ENCODE data around the gene OR4C16. TPM values are rescaled to one million over a fixed set of nuclear protein-coding genes. Genes with fewer than 3 reads are reported as not detected.

Gene OR4C16
- not detected for total RNA-seq
- polyA plus RNA-seq = not detected
- long read RNA-seq, donor 1 = 0 reads
- long read RNA-seq, donor 2 = 0 reads
- long read RNA-seq, donor 3 = 0 reads
- long read RNA-seq, donor 4 = 0 reads
- long read RNA-seq, donor 5 = 0 reads
- long read RNA-seq, donor 6 = 0 reads
- long read RNA-seq, donor 7 = 0 reads
- long read RNA-seq, donor 8 = 0 reads
- long read RNA-seq, donor 9 = 0 reads
- long read RNA-seq, donor 10 = 0 reads

- Histone ChIP-seq H3K27ac (no peak within 1 kb of the TSS), H3K36me3 (replicated peaks in 1 of 2) (no peaks in the 10 kb centered on the region), H3K27me3 (no peaks in the 10 kb centered on the region), H3K4me1 (replicated peaks in 1 of 2) (no peaks in the 10 kb centered on the region), H3K4me3 (no peak within 1 kb of the TSS), H3K9me3 (replicated peaks in 1 of 3) (peaks cover 0 to 8% (median 0%) of the 10 kb centered on the region in 3 donors)
- no peak for DNase-seq
- intact Hi-C loops (cut with DNase I) = no loop called here
- TF ChIP-seq POLR2A (IDR thresholded peaks at IDR 0.05) (no peak), CTCF (IDR thresholded peaks at IDR 0.05) (no peak)
- WGBS, 4 donors = 52 to 67% (median 62%) methylated on average over 3 of the region's 3 CpGs
Observed at GRCh38 chr11:55571828-55572227, at the start of gene OR4C16. TSS of gene OR4C16 (plus strand) at chr11:55572128. CDS start at chr11:55572128, 0 bp downstream.

GRCh38 chr11:55554169-55554568 is 17.8 kb upstream of the OR4C16 start, which contains the start of gene OR4C15:
TSS of gene OR4C15 (plus strand) at chr11:55554469. CDS start at chr11:55554469, 0 bp downstream.
- no peak for DNase-seq
- no peaks in the 10 kb centered on the region for H3K27me3 ChIP-seq
- H3K36me3 ChIP-seq (replicated peaks in 1 of 2) = no peaks in the 10 kb centered on the region
- TF ChIP-seq POLR2A (IDR thresholded peaks at IDR 0.05) = no peak
- no peak for TF ChIP-seq CTCF (IDR thresholded peaks at IDR 0.05)
- intact Hi-C loops (cut with DNase I) = no loop called here
- no peaks in the 10 kb centered on the region for H3K9me3 ChIP-seq (replicated peaks in 1 of 3)
- no peaks in the 10 kb centered on the region for H3K4me1 ChIP-seq (replicated peaks in 1 of 2)
- no peak within 1 kb of the TSS for H3K4me3 ChIP-seq
- no peak within 1 kb of the TSS for H3K27ac ChIP-seq

GRCh38 chr11:55572548-55572947 is 620 bp downstream of the OR4C16 start:
- intact Hi-C loops (cut with DNase I) = no loop called here
- no peak for DNase-seq
- H3K27me3 ChIP-seq = no peaks in the 10 kb centered on the region
- no peaks in the 10 kb centered on the region for H3K36me3 ChIP-seq (replicated peaks in 1 of 2)
- H3K4me1 ChIP-seq (replicated peaks in 1 of 2) = no peaks in the 10 kb centered on the region
- WGBS, 4 donors = 27 to 43% (median 37%) methylated on average over 1 of the region's 1 CpG
- TF ChIP-seq POLR2A (IDR thresholded peaks at IDR 0.05) = no peak
- TF ChIP-seq CTCF (IDR thresholded peaks at IDR 0.05) = no peak
- no peak overlapping the region for H3K27ac ChIP-seq
- H3K4me3 ChIP-seq = no peak overlapping the region
- peaks cover 0 to 8% (median 0%) of the 10 kb centered on the region in 3 donors for H3K9me3 ChIP-seq (replicated peaks in 1 of 3)

DNA sequence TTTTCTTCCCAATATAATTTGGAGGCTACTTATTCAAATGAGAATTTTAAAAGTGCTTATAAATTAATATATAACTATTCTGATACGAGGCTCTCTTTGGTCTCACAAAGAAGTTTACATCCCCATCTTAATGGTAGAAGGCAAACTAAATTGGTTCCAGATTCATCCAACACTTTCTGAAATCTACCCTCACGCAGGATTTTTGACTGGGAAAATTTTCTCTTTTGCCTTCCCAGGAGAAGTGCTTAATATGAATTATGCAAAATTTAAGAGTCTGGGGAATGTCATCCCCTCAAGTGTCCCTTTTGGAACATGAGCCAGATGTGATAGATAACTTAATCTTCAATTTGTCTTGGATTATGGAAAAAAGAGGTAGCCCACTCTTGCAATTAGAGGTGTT is 35.6 kb downstream of the OR4C16 start, which contains the start of gene OR4C11:
TSS of gene OR4C11 (minus strand) at position 101 of the 400 bp plus-strand sequence. CDS start 3,272 bp downstream, outside the sequence.
- H3K4me1 ChIP-seq (replicated peaks in 1 of 2) = no peaks in the 10 kb centered on the region
- H3K27ac ChIP-seq = no peak within 1 kb of the TSS
- WGBS, 4 donors = 40 to 50% (median 49%) methylated on average over 2 of the region's 2 CpGs
- no peaks in the 10 kb centered on the region for H3K9me3 ChIP-seq (replicated peaks in 1 of 3)
- intact Hi-C loops (cut with DNase I) = no loop called here
- no peak within 1 kb of the TSS for H3K4me3 ChIP-seq
- no peak for TF ChIP-seq CTCF (IDR thresholded peaks at IDR 0.05)
- TF ChIP-seq POLR2A (IDR thresholded peaks at IDR 0.05) = no peak
- no peaks in the 10 kb centered on the region for H3K27me3 ChIP-seq
- no peaks in the 10 kb centered on the region for H3K36me3 ChIP-seq (replicated peaks in 1 of 2)
- DNase-seq = no peak

Other genes starting within 250 kb of the OR4C16 start
- gene OR4A16, start 228.9 kb upstream of the OR4C16 start, total RNA-seq = not detected
- not detected for gene OR4A16, start 228.9 kb upstream of the OR4C16 start, polyA plus RNA-seq
- gene OR4A15, start 204.2 kb upstream of the OR4C16 start, total RNA-seq = not detected
- not detected for gene OR4A15, start 204.2 kb upstream of the OR4C16 start, polyA plus RNA-seq
- not detected for gene OR4C15, start 17.7 kb upstream of the OR4C16 start, total RNA-seq
- gene OR4C15, start 17.7 kb upstream of the OR4C16 start, polyA plus RNA-seq = not detected
- not detected for gene OR4C11, start 35.5 kb downstream of the OR4C16 start, total RNA-seq
- gene OR4C11, start 35.5 kb downstream of the OR4C16 start, polyA plus RNA-seq = not detected
- gene OR4P4, start 63.0 kb downstream of the OR4C16 start, total RNA-seq = not detected
- not detected for gene OR4P4, start 63.0 kb downstream of the OR4C16 start, polyA plus RNA-seq
- gene OR4S2, start 76.2 kb downstream of the OR4C16 start, total RNA-seq = not detected
- not detected for gene OR4S2, start 76.2 kb downstream of the OR4C16 start, polyA plus RNA-seq
- not detected for gene OR4C6, start 90.1 kb downstream of the OR4C16 start, total RNA-seq
- not detected for gene OR4C6, start 90.1 kb downstream of the OR4C16 start, polyA plus RNA-seq
- gene OR5D13, start 201.3 kb downstream of the OR4C16 start, total RNA-seq = not detected
- gene OR5D13, start 201.3 kb downstream of the OR4C16 start, polyA plus RNA-seq = not detected
- gene OR5D14, start 223.4 kb downstream of the OR4C16 start, total RNA-seq = not detected
- not detected for gene OR5D14, start 223.4 kb downstream of the OR4C16 start, polyA plus RNA-seq
- not detected for gene OR5L1, start 239.2 kb downstream of the OR4C16 start, total RNA-seq
- not detected for gene OR5L1, start 239.2 kb downstream of the OR4C16 start, polyA plus RNA-seq
- not detected for gene OR5D18, start 247.5 kb downstream of the OR4C16 start, total RNA-seq
- gene OR5D18, start 247.5 kb downstream of the OR4C16 start, polyA plus RNA-seq = not detected

All from adrenal gland (tissue), 19 donors.